ENCODE results near the gene WNK4. TPM values are rescaled to one million over a fixed set of nuclear protein-coding genes. Genes with fewer than 3 reads are reported as not detected.

Gene WNK4
- total RNA-seq, 1 donor from 2014 or later, result 0.16 TPM

- H3K9me3 Mint-ChIP-seq, result no peaks in the 10 kb centered on the region
- peaks cover 12% of the 10 kb centered on the region for H3K4me1 Mint-ChIP-seq (ENCODE audit: low read depth)
- DNase-seq (ENCODE audit: low spot score), result no peak
- peaks cover 42% of the 10 kb centered on the region for H3K36me3 Mint-ChIP-seq (ENCODE audit: low read depth)
- H3K27ac Mint-ChIP-seq, result no peak overlapping the region
- no peak overlapping the region for H3K4me3 Mint-ChIP-seq (ENCODE audit: low read depth)
- intact Hi-C loops (cut with micrococcal nuclease), result no loop called here
- H3K27me3 Mint-ChIP-seq (ENCODE audit: low read depth), result peaks cover 36% of the 10 kb centered on the region
Observed at GRCh38 chr17:42779304-42779935, 990 bp upstream of the WNK4 start.

DNA sequence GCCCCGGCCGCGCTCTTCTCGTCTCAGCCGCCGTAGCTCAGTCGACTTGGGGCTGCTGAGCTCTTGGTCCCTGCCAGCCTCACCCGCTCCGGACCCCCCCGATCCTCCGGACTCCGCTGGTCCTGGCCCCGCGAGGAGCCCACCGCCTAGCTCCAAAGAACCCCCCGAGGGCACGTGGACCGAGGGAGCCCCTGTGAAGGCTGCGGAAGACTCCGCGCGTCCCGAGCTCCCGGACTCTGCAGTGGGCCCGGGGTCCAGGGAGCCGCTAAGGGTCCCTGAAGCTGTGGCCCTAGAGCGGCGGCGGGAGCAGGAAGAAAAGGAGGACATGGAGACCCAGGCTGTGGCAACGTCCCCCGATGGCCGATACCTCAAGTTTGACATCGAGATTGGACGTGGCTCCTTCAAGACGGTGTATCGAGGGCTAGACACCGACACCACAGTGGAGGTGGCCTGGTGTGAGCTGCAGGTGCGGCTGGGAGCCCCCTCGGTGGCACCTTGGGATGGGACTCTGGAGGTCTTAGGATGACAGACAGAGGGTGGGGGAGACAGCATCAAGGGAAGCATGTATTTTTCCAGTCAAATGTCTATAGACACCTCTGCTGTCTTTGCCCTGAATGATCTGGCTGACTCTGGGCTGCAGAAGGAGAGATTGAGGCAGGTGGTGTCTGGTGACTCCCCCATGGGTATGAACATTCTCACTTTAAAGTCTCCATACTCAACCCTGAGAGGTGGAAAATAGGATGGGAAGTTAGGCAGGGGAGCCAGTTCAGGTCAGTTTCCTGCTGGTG is 635 bp downstream of the WNK4 start:
- Mint-ChIP-seq H3K36me3 (ENCODE audit: low read depth) (peaks cover 28% of the 10 kb centered on the region), H3K27me3 (ENCODE audit: low read depth) (peaks cover 49% of the 10 kb centered on the region)

DNA sequence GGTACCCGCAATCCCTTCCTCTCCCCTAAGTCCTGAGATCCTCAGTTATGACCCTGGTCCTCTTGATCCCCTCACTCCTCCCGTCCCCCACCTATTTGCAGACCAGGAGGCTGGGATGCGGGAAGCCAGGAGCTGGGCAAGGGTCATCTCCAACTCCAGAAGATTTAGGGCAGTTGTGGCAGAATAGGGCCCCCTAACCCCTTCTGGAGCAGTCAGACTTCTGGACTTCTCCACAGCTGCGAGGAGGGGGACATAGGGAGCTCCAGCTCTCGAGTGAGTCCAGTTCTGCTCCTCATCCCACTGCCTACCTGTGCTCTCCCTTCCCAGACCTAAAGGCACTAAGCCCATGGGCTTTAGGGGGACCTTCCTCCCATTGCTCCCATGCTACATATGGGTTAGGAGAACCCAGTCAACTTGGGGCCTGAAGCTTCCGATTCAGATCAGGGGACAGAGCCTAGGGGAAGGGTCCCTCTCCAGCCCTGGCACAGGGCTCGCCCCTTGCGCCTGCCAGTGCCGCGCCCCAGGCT is 1.3 kb downstream of the WNK4 start:
- intact Hi-C loops (cut with micrococcal nuclease), result loop anchor here (5.0 kb wide), 1 partner anchor 104 kb away; the partner anchor contains the start of gene PLEKHH3

More for the DNA sequence above, 635 bp downstream of the WNK4 start:
- Mint-ChIP-seq H3K27ac (no peak overlapping the region), H3K4me1 (ENCODE audit: low read depth) (peaks cover 11% of the 10 kb centered on the region), H3K4me3 (ENCODE audit: low read depth) (no peak overlapping the region), H3K9me3 (no peaks in the 10 kb centered on the region)
- intact Hi-C loops (cut with micrococcal nuclease), result loop anchor here (5.0 kb wide), 1 partner anchor 104 kb away; the partner anchor contains the start of gene PLEKHH3
- DNase-seq (ENCODE audit: low spot score), result no peak

GRCh38 chr17:42782166-42783061 is 2.0 kb downstream of the WNK4 start:
- Mint-ChIP-seq H3K27ac (no peak overlapping the region), H3K4me3 (ENCODE audit: low read depth) (no peak overlapping the region), H3K36me3 (ENCODE audit: low read depth) (peaks cover 20% of the 10 kb centered on the region), H3K27me3 (ENCODE audit: low read depth) (peaks cover 55% of the 10 kb centered on the region), H3K4me1 (ENCODE audit: low read depth) (peaks cover 11% of the 10 kb centered on the region), H3K9me3 (no peaks in the 10 kb centered on the region)
- DNase-seq (ENCODE audit: low spot score), result no peak
- intact Hi-C loops (cut with micrococcal nuclease), result loop anchor here (5.0 kb wide), 1 partner anchor 105 kb away; the partner anchor contains the start of gene PLEKHH3

More for the DNA sequence above, 1.3 kb downstream of the WNK4 start:
- no peak for DNase-seq (ENCODE audit: low spot score)
- peaks cover 53% of the 10 kb centered on the region for H3K27me3 Mint-ChIP-seq (ENCODE audit: low read depth)
- H3K36me3 Mint-ChIP-seq (ENCODE audit: low read depth), result peaks cover 23% of the 10 kb centered on the region
- peaks cover 11% of the 10 kb centered on the region for H3K4me1 Mint-ChIP-seq (ENCODE audit: low read depth)
- H3K27ac Mint-ChIP-seq, result no peak overlapping the region
- H3K9me3 Mint-ChIP-seq, result no peaks in the 10 kb centered on the region
- H3K4me3 Mint-ChIP-seq (ENCODE audit: low read depth), result no peak overlapping the region

DNA sequence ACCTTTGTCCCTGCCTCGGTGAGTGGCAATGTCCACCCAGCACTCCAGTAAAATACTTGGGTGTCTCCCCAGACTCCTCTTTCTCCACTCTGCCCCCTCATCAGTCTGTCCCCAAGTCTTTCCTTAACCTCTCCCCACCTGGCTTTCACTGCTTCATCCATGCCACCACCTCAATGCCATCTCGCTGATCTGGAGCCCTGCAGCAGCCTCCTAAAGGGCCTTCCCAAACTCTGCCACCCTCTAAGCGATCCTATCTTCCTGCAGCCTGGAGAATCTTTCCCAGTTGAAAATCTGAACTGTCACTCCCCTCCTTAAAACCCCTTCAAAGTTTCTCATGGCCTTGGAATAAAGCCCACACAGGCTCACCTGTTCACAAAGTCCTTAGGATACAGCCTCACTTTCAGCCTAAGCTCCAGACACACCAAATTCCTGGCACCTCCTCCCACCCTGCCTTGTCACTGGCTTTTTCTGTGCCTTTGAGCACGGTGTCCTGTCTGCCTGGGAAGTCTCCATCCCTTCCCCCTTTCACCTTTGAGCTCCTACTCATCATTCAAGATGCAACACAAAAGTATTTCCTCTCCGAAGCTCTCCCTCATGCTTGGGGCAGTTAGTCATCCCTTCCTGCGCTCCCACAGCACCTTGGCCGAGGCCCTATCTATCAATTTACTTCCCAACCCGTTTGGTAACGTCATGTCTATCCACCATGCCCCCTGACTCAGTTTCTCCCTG is 2.8 kb downstream of the WNK4 start:
- Mint-ChIP-seq H3K36me3 (ENCODE audit: low read depth) (peaks cover 13% of the 10 kb centered on the region), H3K4me1 (ENCODE audit: low read depth) (peaks cover 11% of the 10 kb centered on the region), H3K27me3 (ENCODE audit: low read depth) (peaks cover 62% of the 10 kb centered on the region), H3K27ac (no peak overlapping the region), H3K9me3 (no peaks in the 10 kb centered on the region), H3K4me3 (ENCODE audit: low read depth) (no peak overlapping the region)
- intact Hi-C loops (cut with micrococcal nuclease), result loop anchor here (5.0 kb wide), 1 partner anchor 106 kb away; the partner anchor contains the start of gene PLEKHH3
- DNase-seq (ENCODE audit: low spot score), result no peak

DNA sequence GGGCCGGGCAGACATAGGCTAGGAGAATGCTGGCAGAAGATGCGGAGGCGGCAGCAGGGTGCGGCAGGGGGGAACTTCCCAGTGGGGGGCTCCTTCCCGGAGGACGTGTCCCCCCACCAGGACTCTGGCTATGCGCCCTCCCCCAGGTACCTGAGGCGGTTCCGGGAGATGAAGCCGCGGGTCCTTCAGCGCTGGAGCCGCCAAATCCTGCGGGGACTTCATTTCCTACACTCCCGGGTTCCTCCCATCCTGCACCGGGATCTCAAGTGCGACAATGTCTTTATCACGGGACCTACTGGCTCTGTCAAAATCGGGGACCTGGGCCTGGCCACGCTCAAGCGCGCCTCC is 3.4 kb downstream of the WNK4 start:
- peaks cover 63% of the 10 kb centered on the region for H3K27me3 Mint-ChIP-seq (ENCODE audit: low read depth)
- intact Hi-C loops (cut with micrococcal nuclease), result loop anchor here (5.0 kb wide), 1 partner anchor 106 kb away; the partner anchor contains the start of gene PLEKHH3

DNA sequence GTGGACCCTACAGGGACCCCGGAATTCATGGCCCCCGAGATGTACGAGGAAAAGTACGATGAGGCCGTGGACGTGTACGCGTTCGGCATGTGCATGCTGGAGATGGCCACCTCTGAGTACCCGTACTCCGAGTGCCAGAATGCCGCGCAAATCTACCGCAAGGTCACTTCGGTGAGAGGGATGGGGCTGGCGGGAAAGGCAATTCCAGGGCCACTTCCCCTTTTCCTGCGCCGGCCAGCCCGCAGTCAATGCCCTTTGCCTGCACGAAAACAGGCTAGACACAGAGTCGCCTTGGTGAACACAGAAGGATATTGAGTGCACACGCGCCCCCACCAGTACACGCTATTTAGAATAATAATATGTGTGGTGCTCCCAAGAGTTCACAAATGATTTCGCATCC is 4.0 kb downstream of the WNK4 start:
- no peak overlapping the region for H3K27ac Mint-ChIP-seq
- no peaks in the 10 kb centered on the region for H3K9me3 Mint-ChIP-seq
- intact Hi-C loops (cut with micrococcal nuclease), result loop anchor here (5.0 kb wide), 1 partner anchor 107 kb away; the partner anchor contains the start of gene PLEKHH3
- H3K36me3 Mint-ChIP-seq (ENCODE audit: low read depth), result peaks cover 5% of the 10 kb centered on the region
- H3K4me3 Mint-ChIP-seq (ENCODE audit: low read depth), result no peak overlapping the region
- no peak for DNase-seq (ENCODE audit: low spot score)
- peaks cover 64% of the 10 kb centered on the region for H3K27me3 Mint-ChIP-seq (ENCODE audit: low read depth)
- H3K4me1 Mint-ChIP-seq (ENCODE audit: low read depth), result peaks cover 11% of the 10 kb centered on the region

More for the DNA sequence above, 3.4 kb downstream of the WNK4 start:
- Mint-ChIP-seq H3K27ac (no peak overlapping the region), H3K9me3 (no peaks in the 10 kb centered on the region), H3K4me3 (ENCODE audit: low read depth) (no peak overlapping the region), H3K4me1 (ENCODE audit: low read depth) (peaks cover 11% of the 10 kb centered on the region), H3K36me3 (ENCODE audit: low read depth) (peaks cover 9% of the 10 kb centered on the region)
- DNase-seq (ENCODE audit: low spot score), result no peak

GRCh38 chr17:42784811-42785592 is 4.6 kb downstream of the WNK4 start:
- Mint-ChIP-seq H3K27me3 (ENCODE audit: low read depth) (peaks cover 62% of the 10 kb centered on the region), H3K9me3 (no peaks in the 10 kb centered on the region), H3K4me3 (ENCODE audit: low read depth) (no peak overlapping the region), H3K4me1 (ENCODE audit: low read depth) (peaks cover 11% of the 10 kb centered on the region), H3K27ac (no peak overlapping the region), H3K36me3 (ENCODE audit: low read depth) (no peaks in the 10 kb centered on the region)
- intact Hi-C loops (cut with micrococcal nuclease), result loop anchor here (5.0 kb wide), 1 partner anchor 108 kb away; the partner anchor contains the start of gene PLEKHH3
- no peak for DNase-seq (ENCODE audit: low spot score)

DNA sequence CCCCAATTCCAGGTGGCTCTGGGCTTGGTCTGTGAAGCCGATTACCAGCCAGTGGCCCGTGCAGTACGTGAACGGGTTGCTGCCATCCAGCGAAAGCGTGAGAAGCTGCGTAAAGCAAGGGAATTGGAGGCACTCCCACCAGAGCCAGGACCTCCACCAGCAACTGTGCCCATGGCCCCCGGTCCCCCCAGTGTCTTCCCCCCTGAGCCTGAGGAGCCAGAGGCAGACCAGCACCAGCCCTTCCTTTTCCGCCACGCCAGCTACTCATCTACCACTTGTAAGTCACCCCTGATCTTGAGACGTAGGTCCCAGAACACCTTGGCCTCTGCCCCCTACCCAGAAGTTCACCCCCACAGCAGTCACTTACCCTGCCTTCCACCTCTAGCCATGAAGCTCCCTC is 6.9 kb downstream of the WNK4 start:
- peaks cover 58% of the 10 kb centered on the region for H3K27me3 Mint-ChIP-seq (ENCODE audit: low read depth)
- no peak overlapping the region for H3K4me3 Mint-ChIP-seq (ENCODE audit: low read depth)
- intact Hi-C loops (cut with micrococcal nuclease), result no loop called here
- H3K4me1 Mint-ChIP-seq (ENCODE audit: low read depth), result peaks cover 11% of the 10 kb centered on the region
- no peaks in the 10 kb centered on the region for H3K36me3 Mint-ChIP-seq (ENCODE audit: low read depth)
- no peaks in the 10 kb centered on the region for H3K9me3 Mint-ChIP-seq
- no peak for DNase-seq (ENCODE audit: low spot score)
- no peak overlapping the region for H3K27ac Mint-ChIP-seq

- peaks cover 21% of the 10 kb centered on the region for H3K27me3 Mint-ChIP-seq (ENCODE audit: low read depth)
- H3K36me3 Mint-ChIP-seq (ENCODE audit: low read depth), result peaks cover 7% of the 10 kb centered on the region
- intact Hi-C loops (cut with micrococcal nuclease), result no loop called here
- no peak for DNase-seq (ENCODE audit: low spot score)
- H3K27ac Mint-ChIP-seq, result no peak overlapping the region
- no peaks in the 10 kb centered on the region for H3K9me3 Mint-ChIP-seq
- H3K4me1 Mint-ChIP-seq (ENCODE audit: low read depth), result peaks cover 3% of the 10 kb centered on the region
- no peak overlapping the region for H3K4me3 Mint-ChIP-seq (ENCODE audit: low read depth)
Observed at GRCh38 chr17:42791948-42792347, 11.5 kb downstream of the WNK4 start.

DNA sequence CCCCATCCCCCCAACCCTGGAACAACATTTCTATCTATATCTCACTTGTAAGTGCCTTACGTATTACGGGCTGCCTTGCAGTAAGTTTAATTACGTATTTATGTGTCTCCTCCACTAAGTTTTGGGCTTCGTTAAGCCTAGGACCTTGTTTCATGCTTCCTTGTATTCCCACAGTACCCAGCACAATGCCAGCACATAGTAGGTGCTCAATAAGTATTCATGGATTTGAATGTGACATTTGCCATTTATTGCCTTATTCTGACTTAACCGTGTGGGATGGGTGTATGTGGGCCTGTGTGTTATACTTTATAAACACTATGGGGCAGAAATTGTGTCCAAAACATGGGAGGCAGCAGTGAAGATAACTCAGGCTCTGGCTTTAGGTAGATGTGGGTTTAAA is 12.1 kb downstream of the WNK4 start:
- Mint-ChIP-seq H3K9me3 (no peaks in the 10 kb centered on the region), H3K27me3 (ENCODE audit: low read depth) (peaks cover 19% of the 10 kb centered on the region), H3K36me3 (ENCODE audit: low read depth) (peaks cover 7% of the 10 kb centered on the region), H3K4me3 (ENCODE audit: low read depth) (no peak overlapping the region), H3K27ac (no peak overlapping the region), H3K4me1 (ENCODE audit: low read depth) (peaks cover 7% of the 10 kb centered on the region)
- no peak for DNase-seq (ENCODE audit: low spot score)
- intact Hi-C loops (cut with micrococcal nuclease), result no loop called here
